Omental fat pad (tissue), 4 donors: Measurements from ENCODE around the gene ARHGEF38. TPM values are rescaled to one million over a fixed set of nuclear protein-coding genes. Genes with fewer than 3 reads are reported as not detected.

Source experiments
- ATAC-seq: fragments of 150-250 bp; one replicate; pipeline ENCODE4 v1.9.1; 2016; ENCODE audit warnings: mild to moderate bottlenecking, moderate library complexity; ENCODE audit not compliant: low FRiP score
- DNase-seq: peaks from one replicate; pipeline ENCODE4 v3.0.0-alpha.2; 2019; ENCODE audit warnings: low spot score
- CTCF ChIP-seq, 3 donors: fragments of 450-650 bp; IDR thresholded peaks; one replicate each; pipeline ENCODE4 v1.5.1; 2016 to 2017; ENCODE audit warnings: antibody characterized with exemption in 3 of 3, mild to moderate bottlenecking in 3 of 3, moderate library complexity in 2 of 3
- total RNA-seq, 4 donors: library from RNA; depleted of rRNA; stranded (reverse); fragments of >200 nt; gene quantifications; one replicate each; pipeline ENCODE4 v1.1.0, GENCODE V29; 2016

ARHGEF38 gene
- total RNA-seq, 4 donors from 2014 or later, result not detected

GRCh38 chr4:105520819-105521790 is 31.3 kb upstream of the ARHGEF38 start:
- DNase-seq, result no peak
- ATAC-seq, result no peak
- peak in 1 of 3 donors; percentile 7 for TF ChIP-seq CTCF (IDR thresholded peaks at IDR 0.05)

DNA sequence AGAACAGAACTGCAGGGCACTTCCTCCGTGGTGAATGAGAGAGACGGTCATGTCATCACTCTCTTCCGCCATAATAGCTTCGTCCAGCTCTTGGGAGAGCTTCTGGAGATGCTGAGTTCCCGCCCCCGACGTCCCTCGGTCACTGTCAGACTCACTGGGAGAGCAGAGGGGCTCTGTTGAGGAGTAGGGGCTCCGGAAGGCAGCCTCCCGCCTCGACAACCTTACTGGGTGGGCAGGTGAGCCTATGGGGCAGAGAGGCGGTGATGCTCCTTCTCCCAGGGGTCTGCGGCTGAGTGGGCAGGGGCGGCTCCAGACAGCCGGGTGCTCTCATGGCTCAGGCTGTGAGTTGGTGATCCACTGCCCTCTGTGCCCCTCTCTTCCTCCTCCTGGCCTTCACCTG is 25.8 kb upstream of the ARHGEF38 start:
- ATAC-seq, result no peak
- TF ChIP-seq CTCF (IDR thresholded peaks at IDR 0.05), result no peak

GRCh38 chr4:105527081-105527480 is 25.3 kb upstream of the ARHGEF38 start:
- no peak for TF ChIP-seq CTCF (IDR thresholded peaks at IDR 0.05)
- DNase-seq (no peak), ATAC-seq (no peak)

More for the DNA sequence above, 25.8 kb upstream of the ARHGEF38 start:
- DNase-seq, result no peak

DNA sequence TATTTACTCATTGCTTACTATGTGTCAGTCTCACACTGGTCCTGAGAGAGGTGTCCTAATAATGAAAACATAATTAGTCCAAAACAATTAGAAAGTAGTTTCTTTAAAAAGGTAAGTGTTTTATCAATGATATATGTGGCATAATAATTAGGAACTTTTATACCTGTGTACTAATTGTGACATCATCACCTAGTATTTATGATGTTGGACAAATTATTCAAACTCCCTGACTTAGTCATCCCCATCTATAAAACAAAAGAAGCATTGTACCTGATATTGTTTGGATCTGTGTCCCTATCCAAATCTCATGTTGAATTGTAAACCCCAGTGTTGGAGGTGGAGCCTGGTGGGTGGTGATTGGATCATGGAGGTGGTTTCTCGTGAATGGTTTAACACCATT is 15.8 kb upstream of the ARHGEF38 start:
- ATAC-seq, result no peak
- no peak for TF ChIP-seq CTCF (IDR thresholded peaks at IDR 0.05)
- no peak for DNase-seq

DNA sequence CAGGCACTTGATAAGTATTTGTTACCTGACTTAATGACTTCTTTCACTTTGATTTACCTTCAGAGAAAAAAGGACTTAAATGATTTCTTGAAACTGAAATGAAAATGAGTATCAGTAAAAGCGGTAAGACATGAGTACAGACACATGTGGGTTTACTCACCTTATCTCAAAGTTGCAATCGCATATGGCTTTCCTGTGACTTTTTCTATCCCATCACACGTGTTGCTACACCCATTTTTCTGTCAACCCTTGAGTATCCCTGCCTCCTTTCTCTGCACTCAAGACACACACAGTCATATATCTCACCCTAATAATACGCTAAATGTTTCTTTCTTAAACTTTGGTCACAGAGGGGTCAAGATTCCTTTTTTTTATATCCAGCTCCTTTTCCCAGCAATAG is 11.0 kb upstream of the ARHGEF38 start:
- ATAC-seq (no peak), DNase-seq (no peak)
- no peak for TF ChIP-seq CTCF (IDR thresholded peaks at IDR 0.05)

DNA sequence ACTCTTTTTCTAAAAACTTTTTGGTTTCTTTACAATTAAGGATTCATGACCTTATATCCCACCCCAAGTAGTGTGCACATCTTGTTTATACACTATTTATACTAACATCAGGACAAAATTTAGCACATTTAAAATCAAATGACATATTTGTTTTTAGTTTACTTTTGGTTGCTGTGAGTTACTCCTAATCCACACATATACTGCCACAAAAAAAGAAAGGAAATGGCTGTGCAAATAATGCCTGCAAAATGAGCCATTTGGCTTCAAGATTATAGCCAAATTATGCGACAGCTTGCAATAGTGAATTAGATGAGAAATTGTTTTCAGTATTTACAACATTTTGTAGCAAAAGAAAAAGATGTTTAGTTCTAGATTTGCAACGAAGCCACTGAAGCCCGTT is 10.4 kb upstream of the ARHGEF38 start:
- ATAC-seq, result no peak
- no peak for TF ChIP-seq CTCF (IDR thresholded peaks at IDR 0.05)
- no peak for DNase-seq

GRCh38 chr4:105543346-105543745 is 9.1 kb upstream of the ARHGEF38 start:
- DNase-seq (no peak), ATAC-seq (no peak)
- no peak for TF ChIP-seq CTCF (IDR thresholded peaks at IDR 0.05)
